Right lobe of liver (tissue), 4 donors: ENCODE measurements around the gene HSPA12B.

ENCODE experiments used
- CTCF ChIP-seq, 4 donors: fragments of 200-600 bp in 3 of 4; fragments of 450-650 bp in 1 of 4; IDR thresholded peaks; one replicate each; pipeline versions ENCODE4 v1.5.1 to v1.8.0; 2016 to 2022; ENCODE audit warnings: antibody characterized with exemption in 4 of 4, mild to moderate bottlenecking in 2 of 4
- POLR2A ChIP-seq: fragments of 450-650 bp; IDR thresholded peaks from one replicate; pipeline ENCODE4 v1.6.1; 2017; ENCODE audit warnings: antibody characterized with exemption, mild to moderate bottlenecking
- donor health status: DM: no; HTN: no; CAD: no.
- donor health status: DM: no; HTN: no; CAD: no.
- donor health status: DM: no; HTN: yes; CAD: no.

GRCh38 chr20:3701061-3701998 is 31.2 kb upstream of the HSPA12B start:
- no peak for TF ChIP-seq POLR2A
- no peak for TF ChIP-seq CTCF (IDR thresholded peaks at IDR 0.05)
